Inflammatory macrophage treated with lipopolysaccharide for 4 hours (primary cell): Measurements from ENCODE around the gene ALOX5.
"Not testable (repeated sequence)": the region's sequence is repeated elsewhere in the genome, so short reads cannot be mapped to it uniquely, and the experiment has no call there.

Experiments
- DNase-seq: peaks from one replicate; pipeline ENCODE4 v3.0.0-alpha.2; 2020

Gene ALOX5

GRCh38 chr10:45374350-45375052 is 485 bp downstream of the ALOX5 start:
- no peak for DNase-seq

GRCh38 chr10:45375101-45375500 is 1.1 kb downstream of the ALOX5 start:
- no peak for DNase-seq

GRCh38 chr10:45375716-45376231 is 1.8 kb downstream of the ALOX5 start:
- peak; percentile 45 for DNase-seq

- DNase-seq = peak; percentile 86
Observed at GRCh38 chr10:45376371-45376801, 2.4 kb downstream of the ALOX5 start.

- DNase-seq = no peak
Observed at GRCh38 chr10:45377321-45377720, 3.3 kb downstream of the ALOX5 start.

- no peak for DNase-seq
Observed at GRCh38 chr10:45377858-45378257, 3.8 kb downstream of the ALOX5 start.

- peak; percentile 89 for DNase-seq
Observed at GRCh38 chr10:45378914-45379726, 5.1 kb downstream of the ALOX5 start.

- peak; percentile 97 for DNase-seq
Observed at GRCh38 chr10:45379891-45380540, 6.0 kb downstream of the ALOX5 start.

GRCh38 chr10:45380903-45381620 is 7.0 kb downstream of the ALOX5 start:
- DNase-seq = peak; percentile 95

- DNase-seq = no peak
Observed at GRCh38 chr10:45382591-45382990, 8.6 kb downstream of the ALOX5 start.

GRCh38 chr10:45383682-45384330 is 9.8 kb downstream of the ALOX5 start:
- peak; percentile 47 for DNase-seq

- DNase-seq = no peak
Observed at GRCh38 chr10:45386657-45387056, 12.6 kb downstream of the ALOX5 start.

GRCh38 chr10:45387096-45387893 is 13.3 kb downstream of the ALOX5 start:
- no peak for DNase-seq

GRCh38 chr10:45389671-45390070 is 15.7 kb downstream of the ALOX5 start:
- not testable (repeated sequence) for DNase-seq

GRCh38 chr10:45391636-45392035 is 17.6 kb downstream of the ALOX5 start:
- DNase-seq = not testable (repeated sequence)

GRCh38 chr10:45395554-45395953 is 21.5 kb downstream of the ALOX5 start:
- peak; percentile 70 for DNase-seq

GRCh38 chr10:45398595-45398994 is 24.6 kb downstream of the ALOX5 start:
- DNase-seq = no peak

- no peak for DNase-seq
Observed at GRCh38 chr10:45399113-45399512, 25.1 kb downstream of the ALOX5 start.

GRCh38 chr10:45403151-45403550 is 29.1 kb downstream of the ALOX5 start:
- DNase-seq = no peak

- DNase-seq = peak; percentile 96
Observed at GRCh38 chr10:45404087-45404769, 30.2 kb downstream of the ALOX5 start.

- DNase-seq = no peak
Observed at GRCh38 chr10:45404770-45405120, 30.7 kb downstream of the ALOX5 start.
